Small intestine (tissue), 7 donors: Measurements from ENCODE around the gene CELA2B. TPM values are rescaled to one million over a fixed set of nuclear protein-coding genes. Genes with fewer than 3 reads are reported as not detected.
"Not testable (repeated sequence)": the region's sequence is repeated elsewhere in the genome, so short reads cannot be mapped to it uniquely, and the experiment has no call there.

Experiments used
- DNase-seq, 2 donors: peaks; one replicate each; pipeline versions ENCODE4 v3.0.0 to v3.0.0-alpha.2; 2013
- FAIRE-seq: peaks from 2 replicates; lab custom pipeline; 2012; peaks lifted over from hg19 to GRCh38; lab: Jason Lieb, UNC
- H3K27ac ChIP-seq, 3 donors: one replicate each; pipeline ENCODE4 v1.5.1; 2013; ENCODE audit warnings: low read length in 2 of 3, mild to moderate bottlenecking in 2 of 3, control low read depth in 1 of 3, inconsistent platforms in 1 of 3, low read depth in 1 of 3, moderate library complexity in 1 of 3
- H3K27me3 ChIP-seq, 3 donors: one replicate each; pipeline ENCODE4 v1.6.1; 2013; ENCODE audit warnings: low read length in 3 of 3, inconsistent platforms in 1 of 3; ENCODE audit not compliant: control insufficient read depth in 3 of 3, insufficient read depth in 3 of 3
- H3K36me3 ChIP-seq, 3 donors: one replicate each; pipeline ENCODE4 v1.6.1; 2013; ENCODE audit warnings: low read length in 3 of 3, inconsistent platforms in 1 of 3, low read depth in 1 of 3, mild to moderate bottlenecking in 1 of 3, moderate library complexity in 1 of 3; ENCODE audit not compliant: control insufficient read depth in 3 of 3, insufficient read depth in 2 of 3
- H3K4me1 ChIP-seq, 3 donors: one replicate each; pipeline ENCODE4 v1.6.1; 2013; ENCODE audit warnings: low read length in 2 of 3, inconsistent platforms in 1 of 3, low read depth in 1 of 3, mild to moderate bottlenecking in 1 of 3, moderate library complexity in 1 of 3; ENCODE audit not compliant: control insufficient read depth in 3 of 3, insufficient read depth in 2 of 3
- H3K4me3 ChIP-seq, 3 donors: one replicate each; pipeline ENCODE4 v1.5.1; 2013; ENCODE audit warnings: low read length in 3 of 3, control low read depth in 1 of 3, inconsistent platforms in 1 of 3, low read depth in 1 of 3, mild to moderate bottlenecking in 1 of 3, moderate library complexity in 1 of 3
- H3K9me3 ChIP-seq, 2 donors: one replicate each; pipeline ENCODE4 v1.6.1; 2013; ENCODE audit warnings: low read depth in 1 of 2, low read length in 1 of 2; ENCODE audit not compliant: control insufficient read depth in 2 of 2, insufficient read depth in 1 of 2
- WGBS, 3 donors: extraction: QIAGEN DNeasy Blood & Tissue Kit; methylation state at CpG; one replicate each; pipeline ENCODE4 v1.1.7; 2013; 5-methylcytosine and 5-hydroxymethylcytosine counted together
- polyA plus RNA-seq, 4 donors: library from polyadenylated mRNA; stranded (reverse) in 3 of 4; unstranded in 1 of 4; fragments of 200-250 nt in 3 of 4; fragments of 120-200 nt in 1 of 4; gene quantifications; one replicate each; pipeline versions ENCODE4 v1.2.1 to v1.2.3, GENCODE V29; 2013
- donor health status: healthy with polysubstance abuse.
- donor health status: control.
- donor health status: control.
- donor health status: Bipolar disorder and iron deficiency.
- donor health status: healthy.

CELA2B gene
- polyA plus RNA-seq, 4 donors: not detected

DNA sequence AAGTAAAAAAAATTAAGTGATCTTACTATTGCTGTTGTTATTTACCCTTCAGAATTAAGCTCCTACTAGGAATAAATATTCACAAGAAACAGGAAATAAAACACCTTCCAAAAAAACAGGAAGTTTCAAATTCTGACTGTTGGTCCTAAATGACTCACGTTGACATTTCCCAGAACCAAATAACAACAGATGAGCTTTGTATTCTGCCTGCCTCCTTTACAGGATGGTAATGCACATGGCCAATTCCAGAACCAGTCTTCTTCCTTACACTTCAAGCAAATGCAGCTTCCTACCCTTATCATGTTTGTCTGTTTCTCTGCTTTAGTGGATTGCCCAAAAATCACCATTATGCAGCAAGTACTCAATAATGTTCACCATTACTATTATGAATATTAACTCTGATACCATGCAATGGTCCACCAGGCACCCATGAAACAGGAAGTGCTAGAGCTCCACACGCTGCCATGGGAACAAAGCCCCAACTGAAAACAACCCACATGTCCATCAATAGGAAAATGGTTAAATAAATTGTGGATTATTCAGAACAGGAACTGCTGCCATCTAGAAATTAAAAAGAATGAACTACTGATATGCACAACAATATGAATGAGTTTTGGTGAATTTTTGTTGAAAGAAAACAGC, 39.2 kb downstream of the CELA2B start:
- FAIRE-seq (no peak), DNase-seq (no peak)
- Histone ChIP-seq H3K27me3 (no peaks in the 10 kb centered on the region), H3K4me1 (no peaks in the 10 kb centered on the region), H3K4me3 (no peak overlapping the region), H3K27ac (peak overlapping the region in 1 of 3 donors; percentile 24), H3K36me3 (peaks cover 0 to 60% (median 5%) of the 10 kb centered on the region in 3 donors), H3K9me3 (no peaks in the 10 kb centered on the region)
- 47 to 65% (median 59%) methylated on average over 2 of the region's 2 CpGs for WGBS, 3 donors

DNA sequence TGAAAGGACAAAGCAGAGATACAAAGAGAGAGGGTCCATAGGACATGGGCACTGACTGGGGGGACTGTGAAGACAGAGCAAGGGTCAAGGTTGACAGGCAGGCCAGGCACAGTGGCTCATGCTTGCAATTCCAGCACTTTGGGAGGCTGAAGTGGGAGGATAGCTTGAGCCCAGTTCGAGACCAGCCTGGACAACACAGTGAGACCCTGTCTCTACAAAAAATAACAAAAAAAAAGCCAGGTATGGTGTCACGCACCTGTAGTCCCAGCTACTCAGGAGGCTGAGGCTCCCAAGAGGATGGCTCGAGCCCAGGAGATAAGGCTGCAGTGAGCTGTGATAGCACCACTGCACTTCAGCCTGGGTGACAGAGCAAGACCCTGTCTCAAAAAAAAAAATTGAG, 43.7 kb downstream of the CELA2B start:
- Histone ChIP-seq H3K36me3 (peaks cover 0 to 29% (median 5%) of the 10 kb centered on the region in 3 donors), H3K4me1 (peaks cover 0 to 10% (median 0%) of the 10 kb centered on the region in 3 donors), H3K9me3 (no peaks in the 10 kb centered on the region), H3K4me3 (no peak overlapping the region), H3K27ac (no peak overlapping the region), H3K27me3 (no peaks in the 10 kb centered on the region)
- WGBS, 3 donors: 94 to 98% (median 98%) methylated on average over 3 of the region's 3 CpGs
- FAIRE-seq: no peak
- no peak for DNase-seq

DNA sequence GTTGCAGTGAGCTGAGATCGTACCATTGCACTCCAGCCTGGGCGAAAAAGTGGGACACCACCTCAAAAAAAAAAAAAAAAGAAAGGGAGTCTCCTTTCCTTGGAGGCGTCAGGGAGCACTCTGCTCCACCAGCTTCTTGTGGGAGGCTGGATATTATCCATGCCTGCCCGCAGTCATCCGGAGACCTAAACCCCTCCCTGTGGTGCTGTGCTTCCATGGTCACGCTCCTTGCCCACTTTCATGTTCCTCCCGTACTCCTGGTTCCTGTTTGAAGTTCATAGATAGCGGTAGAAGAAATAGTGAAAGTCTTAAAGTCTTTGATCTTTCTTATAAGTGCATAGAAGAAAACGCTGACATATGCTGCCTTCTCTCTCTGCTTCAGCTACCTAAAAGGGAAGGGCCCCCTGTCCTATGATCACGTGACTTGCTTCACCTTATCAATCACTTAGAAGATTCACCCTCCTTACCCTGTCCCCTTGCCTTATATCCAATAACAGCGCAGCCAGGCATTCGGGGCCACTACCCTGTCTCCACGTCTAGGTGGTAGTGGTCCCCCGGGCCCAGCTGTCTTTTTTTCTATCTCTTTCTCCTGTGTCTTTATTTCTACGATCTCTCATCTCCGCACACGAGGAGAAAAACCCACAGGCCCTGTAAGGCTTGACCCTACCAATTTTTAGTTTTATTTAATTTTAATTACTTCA, 45.5 kb downstream of the CELA2B start:
- not testable (repeated sequence) for H3K27me3 ChIP-seq, DNase-seq, H3K4me3 ChIP-seq, H3K9me3 ChIP-seq, H3K27ac ChIP-seq, FAIRE-seq
- peaks cover 0 to 22% (median 3%) of the 10 kb centered on the region in 3 donors for H3K4me1 ChIP-seq
- WGBS, 3 donors: 87 to 93% (median 89%) methylated on average over 16 to 17 of the region's 17 CpGs
- peaks cover 0 to 21% (median 5%) of the 10 kb centered on the region in 3 donors for H3K36me3 ChIP-seq

DNA sequence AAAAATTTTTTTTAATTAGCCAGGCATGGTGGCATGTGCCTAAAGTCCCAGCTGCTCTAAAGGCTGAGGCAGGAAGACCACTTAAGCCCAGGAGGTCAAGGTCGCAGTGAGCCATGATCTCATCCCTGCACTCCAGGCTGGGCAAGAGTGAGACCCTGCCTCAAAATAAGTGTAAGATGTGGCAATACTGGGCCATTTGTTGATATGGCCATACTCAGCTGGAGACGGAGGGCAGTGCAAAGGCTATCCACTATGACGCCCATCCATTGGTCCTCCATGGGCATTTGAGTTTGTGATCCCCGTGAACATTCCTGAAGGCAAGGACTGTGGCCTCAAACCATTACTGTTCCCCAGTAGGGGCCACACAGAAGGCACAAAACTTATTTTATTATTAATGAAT, 46.6 kb downstream of the CELA2B start:
- no peak overlapping the region for H3K4me3 ChIP-seq
- FAIRE-seq (no peak), DNase-seq (no peak)
- no peaks in the 10 kb centered on the region for H3K27me3 ChIP-seq
- WGBS, 3 donors: 94 to 98% (median 97%) methylated on average over 4 of the region's 4 CpGs
- no peak overlapping the region for H3K27ac ChIP-seq
- no peaks in the 10 kb centered on the region for H3K9me3 ChIP-seq
- peaks cover under 1 to 22% (median 3%) of the 10 kb centered on the region in 3 donors for H3K4me1 ChIP-seq
- peaks cover 0 to 15% (median 0%) of the 10 kb centered on the region in 3 donors for H3K36me3 ChIP-seq

DNA sequence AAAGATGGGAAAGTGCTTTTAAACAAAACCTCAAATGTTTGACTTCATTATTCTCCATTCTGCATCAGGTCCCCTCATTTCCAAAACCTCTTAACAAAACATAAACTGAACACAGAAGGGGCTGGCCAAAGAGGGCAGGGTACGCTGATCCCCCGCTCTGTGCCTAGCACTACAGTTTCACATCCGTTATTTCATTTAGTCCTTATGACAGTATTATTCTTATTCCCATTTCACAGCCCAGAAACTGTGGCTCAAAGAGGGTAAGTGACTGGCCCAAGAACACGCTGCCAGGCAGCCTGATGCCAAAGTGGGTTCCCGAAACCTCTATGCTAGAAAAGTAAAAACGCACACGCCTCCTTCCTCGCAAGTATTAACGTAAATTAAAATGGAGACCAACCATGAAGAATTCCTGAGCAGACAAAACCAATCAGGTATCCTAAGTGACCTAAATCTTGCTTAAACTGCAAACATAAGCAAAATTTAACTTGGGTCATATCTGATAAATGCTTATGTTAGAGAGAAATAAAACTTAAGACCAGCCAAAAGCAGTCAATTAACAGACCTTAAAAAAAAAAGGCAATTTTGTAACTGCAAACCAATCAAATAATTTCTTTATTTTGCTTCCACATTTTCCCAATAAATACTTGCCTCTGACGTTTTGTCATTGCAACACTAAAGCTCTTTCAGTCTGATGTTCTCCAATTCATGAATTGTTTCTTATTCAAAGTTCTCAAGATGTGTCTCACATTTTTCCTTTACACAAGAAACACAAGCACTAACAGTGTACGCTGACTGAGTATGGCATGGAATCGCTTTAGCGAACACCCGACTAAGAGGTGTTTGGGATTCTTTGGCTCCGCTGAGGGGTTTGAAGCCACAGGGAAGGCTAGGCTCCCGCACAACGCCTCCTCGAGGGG, 47.5 kb downstream of the CELA2B start:
- Histone ChIP-seq H3K4me1 (peaks cover 3 to 22% (median 5%) of the 10 kb centered on the region in 3 donors), H3K27ac (peak overlapping the region; percentile 30 to 88 (median 87)), H3K36me3 (peaks cover 0 to 9% (median 0%) of the 10 kb centered on the region in 3 donors), H3K9me3 (no peaks in the 10 kb centered on the region), H3K27me3 (no peaks in the 10 kb centered on the region), H3K4me3 (peak overlapping the region; percentile 71 to 79 (median 74))
- peak in 1 of 2 donors; percentile 46 for DNase-seq
- no peak for FAIRE-seq
- 35 to 41% (median 40%) methylated on average over 17 to 18 of the region's 18 CpGs for WGBS, 3 donors

DNA sequence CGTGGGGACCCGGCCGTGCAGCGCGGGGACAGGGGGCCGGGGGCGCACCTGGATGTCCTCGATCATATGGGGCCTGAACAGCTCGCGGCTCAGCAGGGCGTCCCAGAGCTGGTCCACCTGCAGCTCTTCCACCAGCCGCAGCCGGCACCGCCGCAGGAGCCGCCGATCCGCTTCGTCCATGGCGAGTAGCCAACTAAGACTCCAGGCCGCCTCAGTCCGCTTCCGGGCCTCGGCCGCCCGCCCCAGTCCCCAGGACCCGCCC, 48.0 kb downstream of the CELA2B start, which contains the start of gene CASP9:
CASP9 (minus strand) TSS at position 195 of the 262 bp plus-strand sequence; CDS start at position 180, 15 bp downstream.
- FAIRE-seq (no peak), DNase-seq (no peak)
- no peaks in the 10 kb centered on the region for H3K27me3 ChIP-seq
- peaks cover 3 to 22% (median 5%) of the 10 kb centered on the region in 3 donors for H3K4me1 ChIP-seq
- H3K4me3 ChIP-seq: peak within 1 kb of the TSS; percentile 71 to 79 (median 74)
- H3K36me3 ChIP-seq: peaks cover 0 to 9% (median 0%) of the 10 kb centered on the region in 3 donors
- peak within 1 kb of the TSS; percentile 90 to 100 (median 98) for H3K27ac ChIP-seq
- 0 to 1% (median 0%) methylated on average over 19 to 27 of the region's 27 CpGs for WGBS, 3 donors
- H3K9me3 ChIP-seq: no peaks in the 10 kb centered on the region

DNA sequence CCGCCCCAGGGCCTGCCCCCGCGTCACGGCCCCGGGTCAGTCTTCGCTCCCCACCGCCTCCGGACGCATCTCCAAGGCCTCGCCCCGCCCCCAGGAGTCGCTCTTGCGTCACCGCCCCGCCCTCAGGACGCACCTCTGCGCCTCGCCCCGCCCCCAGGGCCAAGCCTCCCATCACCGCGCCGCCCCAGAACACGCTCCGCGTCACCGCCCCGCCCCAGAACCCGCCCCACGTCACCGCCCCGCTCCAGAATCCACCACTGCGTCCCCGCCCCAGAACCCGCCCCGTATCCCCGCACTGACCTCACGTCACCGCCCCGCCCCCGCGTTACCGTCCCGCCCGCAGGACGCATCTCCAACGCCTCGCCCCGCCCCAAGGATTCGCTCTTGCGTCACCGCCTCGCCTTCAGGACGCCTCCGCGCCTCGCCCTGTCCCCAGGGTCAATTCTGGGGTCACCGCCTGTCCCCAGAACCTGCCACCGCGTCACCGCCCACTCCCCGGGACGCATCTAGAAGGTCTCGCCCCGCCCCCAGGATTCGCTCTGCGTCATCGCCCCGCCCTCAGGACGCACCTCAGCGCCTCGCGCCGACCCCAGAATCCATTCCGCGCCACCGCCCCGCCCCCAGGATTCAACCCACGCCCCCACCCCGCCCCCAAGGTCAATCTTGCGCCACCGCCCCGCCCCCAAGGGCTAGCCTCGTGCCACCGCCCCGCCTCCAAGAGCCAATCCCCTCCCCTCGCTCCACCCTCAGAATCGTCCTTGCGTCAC, 48.6 kb downstream of the CELA2B start:
- peaks cover 0 to 4% (median 0%) of the 10 kb centered on the region in 3 donors for H3K36me3 ChIP-seq
- WGBS, 3 donors: 1 to 2% (median 1%) methylated on average over 25 to 88 of the region's 88 CpGs
- FAIRE-seq: no peak
- peak overlapping the region; percentile 90 to 100 (median 98) for H3K27ac ChIP-seq
- H3K4me3 ChIP-seq: peak overlapping the region; percentile 71 to 79 (median 74)
- no peaks in the 10 kb centered on the region for H3K27me3 ChIP-seq
- peaks cover 3 to 22% (median 5%) of the 10 kb centered on the region in 3 donors for H3K4me1 ChIP-seq
- H3K9me3 ChIP-seq: no peaks in the 10 kb centered on the region
- peak; percentile 99 for DNase-seq
